NCI-H1436 (cell line): ENCODE measurements around the gene COL4A1.

ENCODE experiments used
- DNase-seq: peaks from one replicate; lab custom pipeline; 2025; lab: John Stamatoyannopoulos, UW

COL4A1 gene

DNA sequence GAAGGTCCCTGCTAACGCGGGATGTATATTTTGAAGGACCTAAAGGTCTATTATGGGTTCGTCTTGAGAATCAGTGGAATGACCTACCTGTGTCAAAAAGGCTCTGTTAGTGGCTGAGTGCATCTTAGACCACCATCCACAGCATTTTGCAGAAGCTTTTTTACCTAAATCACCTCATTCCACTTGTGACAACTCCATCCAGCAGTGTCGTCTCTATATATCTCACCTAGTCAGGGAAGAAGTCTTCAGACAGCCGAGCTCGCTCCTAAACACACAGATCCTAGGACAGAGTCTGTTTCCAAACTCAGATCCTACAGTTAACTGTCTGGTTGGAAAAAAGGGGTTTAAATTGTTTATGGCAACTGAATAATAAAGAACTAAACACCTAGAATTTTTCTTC lies 33.7 kb downstream of the COL4A1 start:
- DNase-seq = no peak

DNA sequence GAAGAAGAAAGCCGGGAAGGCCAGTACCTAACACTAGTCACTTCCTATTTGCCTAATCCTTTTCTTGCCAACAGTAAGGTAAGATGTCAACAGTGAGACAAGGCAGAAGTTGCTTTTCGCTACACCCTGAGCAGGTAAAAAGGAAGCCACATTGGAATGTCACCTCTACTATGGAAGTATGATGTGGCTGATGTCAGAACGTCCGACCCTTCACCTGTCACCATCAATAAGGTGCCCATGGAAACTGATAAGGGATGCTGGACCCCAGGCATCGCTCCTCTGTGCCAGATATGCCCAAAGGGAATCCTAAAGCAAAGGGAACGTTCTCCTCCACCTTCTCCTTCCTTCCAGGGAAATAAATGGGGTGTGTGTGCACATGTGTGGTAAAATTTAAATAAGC lies 34.3 kb downstream of the COL4A1 start:
- DNase-seq = no peak

DNA sequence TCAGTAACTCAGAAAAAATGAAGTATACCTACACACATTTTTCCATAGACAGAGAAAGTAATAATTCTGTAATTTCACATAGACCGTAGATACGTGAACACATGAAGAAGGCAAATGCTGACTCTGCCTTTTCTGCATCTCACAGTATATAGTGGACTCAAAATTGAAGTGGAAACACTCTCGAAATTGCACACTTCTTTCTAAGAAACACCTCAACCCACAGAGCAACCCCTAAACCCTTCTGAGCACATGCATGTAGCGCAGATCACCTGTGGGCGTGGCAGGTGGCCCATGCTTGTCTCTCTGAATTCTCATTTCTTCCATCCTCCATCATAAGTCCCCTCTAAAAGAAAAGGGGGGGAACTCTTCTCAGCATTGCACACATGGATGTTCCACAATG lies 34.7 kb downstream of the COL4A1 start:
- no peak for DNase-seq

DNA sequence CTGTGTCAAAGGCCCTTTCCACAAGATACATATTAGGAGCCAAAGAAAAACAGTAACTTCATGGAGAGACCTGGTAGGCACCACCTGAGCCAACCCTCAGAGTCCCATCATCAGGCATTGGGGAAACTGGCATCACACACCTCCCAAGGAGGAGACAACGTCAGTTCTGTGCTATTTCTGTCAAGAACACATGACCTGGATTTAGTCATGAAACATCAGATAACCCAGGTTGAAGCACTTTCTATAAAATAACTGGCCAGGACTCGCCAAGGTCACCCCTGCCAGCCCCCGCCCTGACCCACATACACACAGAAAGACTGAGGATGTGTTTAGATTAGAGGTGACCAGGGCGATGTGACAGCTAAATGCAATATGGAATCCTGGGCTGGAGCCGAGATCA lies 35.6 kb downstream of the COL4A1 start:
- no peak for DNase-seq

DNA sequence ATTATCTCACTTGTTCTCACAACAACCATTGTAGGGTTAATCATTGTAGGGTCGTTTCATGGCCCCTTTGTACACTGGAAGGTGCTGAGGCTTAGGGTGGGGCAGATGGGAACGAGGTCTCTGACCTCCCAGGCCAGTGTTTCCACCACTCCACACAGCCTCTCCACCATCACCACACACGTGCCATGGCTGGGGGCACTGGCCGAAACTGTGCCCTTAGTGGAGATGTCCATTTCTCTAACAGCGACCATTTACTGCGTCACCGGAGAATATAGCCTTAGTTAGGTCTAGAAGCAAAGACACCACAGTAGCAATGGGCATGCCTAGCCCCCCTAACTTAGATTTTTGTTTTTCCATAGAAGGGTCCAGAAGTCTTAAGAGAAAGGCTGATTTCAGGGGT lies 36.5 kb downstream of the COL4A1 start:
- DNase-seq = no peak

DNA sequence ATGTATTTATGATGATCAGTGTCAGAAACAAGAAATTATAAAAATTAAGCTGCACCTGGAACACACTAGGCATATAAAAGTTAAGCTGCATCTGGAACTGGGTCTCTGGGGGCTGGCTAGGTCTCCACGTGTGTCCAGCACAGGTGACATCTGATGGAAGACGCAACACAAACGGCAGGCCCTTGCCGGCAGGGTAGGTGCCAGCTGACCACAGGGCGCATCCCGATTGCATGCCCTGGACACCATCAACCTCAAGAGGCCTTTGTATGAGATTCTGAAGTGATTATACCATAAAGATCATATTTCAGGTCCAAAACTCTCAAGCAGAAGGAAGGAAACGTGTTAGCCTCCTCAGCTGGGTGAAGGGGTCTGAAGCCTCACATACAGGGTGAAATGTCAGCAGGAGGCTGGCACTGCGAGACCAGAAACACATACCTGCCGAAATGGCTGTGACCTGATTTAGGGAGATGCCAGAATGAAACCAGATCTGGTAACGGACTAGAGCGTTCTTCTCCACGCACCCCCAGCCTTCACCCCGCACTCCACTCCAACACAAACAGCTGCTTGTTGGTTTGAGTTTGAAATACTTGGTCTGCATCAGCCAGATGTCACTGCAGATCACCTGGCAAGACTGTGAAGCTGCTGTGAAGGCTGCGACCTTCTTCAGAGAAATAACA lies 37.3 kb downstream of the COL4A1 start:
- no peak for DNase-seq

DNA sequence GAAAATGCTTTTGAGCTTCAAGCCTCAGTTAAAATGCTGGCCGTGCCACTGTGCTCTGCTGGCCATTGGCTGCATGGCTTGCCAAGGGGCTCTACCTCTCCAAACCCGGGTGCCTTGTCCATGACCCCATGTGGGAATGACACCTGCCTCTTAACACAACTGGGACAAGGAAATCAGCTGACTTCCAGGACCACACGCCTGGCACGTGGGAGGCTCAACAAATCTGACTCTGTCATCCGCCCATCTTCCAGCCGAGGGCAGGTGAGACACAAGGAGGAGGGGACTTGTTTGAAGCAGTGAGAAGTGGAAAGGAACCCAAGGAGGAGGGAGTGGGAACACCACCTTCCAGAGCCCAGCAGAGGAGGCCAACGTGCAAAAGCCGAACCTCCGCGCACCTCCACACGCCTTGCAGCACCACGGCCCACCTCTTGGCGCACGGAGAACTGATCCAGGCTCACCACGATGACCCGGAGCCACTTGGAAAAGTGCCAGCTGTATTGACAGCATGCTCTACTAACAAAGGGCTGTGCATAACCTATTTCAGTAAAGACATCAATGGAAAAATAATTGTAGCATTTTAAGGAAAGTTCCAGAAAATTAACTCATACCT lies 38.3 kb downstream of the COL4A1 start:
- DNase-seq = no peak

DNA sequence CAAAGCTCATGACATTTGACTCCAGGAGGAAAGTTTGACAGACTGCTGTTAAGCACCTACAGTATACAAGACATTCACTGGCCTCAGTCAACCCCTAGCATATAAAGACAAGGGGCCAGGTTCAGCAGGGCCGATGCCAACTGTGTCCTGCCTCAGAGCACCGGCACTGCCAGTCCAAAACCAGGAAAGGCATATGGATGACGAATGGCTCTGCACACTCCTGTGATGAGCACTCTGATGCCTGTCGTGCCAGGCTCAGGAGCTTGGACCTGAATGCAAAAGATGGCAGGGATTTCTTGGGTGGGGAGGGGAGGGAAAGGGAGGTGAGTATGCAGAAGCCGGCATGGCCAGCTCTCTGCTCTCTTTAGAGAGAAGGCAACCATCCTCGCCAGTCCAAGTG lies 38.9 kb downstream of the COL4A1 start:
- DNase-seq = no peak

DNA sequence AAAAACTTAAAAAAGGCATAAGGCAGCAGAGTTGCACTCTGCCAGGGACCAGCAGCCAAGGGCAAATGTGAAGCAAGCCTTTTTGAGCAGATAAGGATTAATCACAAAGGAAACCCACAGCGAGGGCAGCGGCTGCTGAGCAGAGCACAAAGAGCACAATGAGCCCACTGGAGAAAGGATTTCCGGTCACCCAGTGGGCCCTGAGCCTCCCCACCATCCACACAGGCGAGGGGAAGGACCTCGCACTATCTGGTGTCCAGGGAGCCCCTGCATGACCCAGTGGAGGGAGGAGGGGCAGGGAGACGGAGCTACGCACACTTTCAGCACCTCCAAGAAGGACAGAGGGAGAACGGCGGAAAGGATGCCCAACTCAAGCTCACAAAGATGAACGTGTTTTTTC lies 40.0 kb downstream of the COL4A1 start:
- DNase-seq = no peak

DNA sequence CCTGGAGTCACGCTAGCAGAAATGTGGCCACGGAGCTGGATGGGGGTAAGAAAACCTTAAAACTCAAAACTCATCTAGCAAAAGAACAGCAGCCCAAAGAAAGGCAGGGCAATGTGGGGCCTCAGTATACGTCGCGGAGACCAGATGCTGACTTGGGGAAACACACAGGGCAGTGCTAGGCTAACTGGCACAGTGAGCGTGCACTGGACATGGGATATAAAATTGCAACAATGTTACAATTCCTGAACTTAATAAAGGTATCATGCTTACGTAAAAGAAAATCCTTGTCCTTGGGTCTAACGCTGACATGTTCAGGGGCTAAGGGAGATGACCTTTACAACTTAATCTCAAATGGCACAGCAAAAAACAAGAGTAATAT lies 40.5 kb downstream of the COL4A1 start:
- no peak for DNase-seq

DNA sequence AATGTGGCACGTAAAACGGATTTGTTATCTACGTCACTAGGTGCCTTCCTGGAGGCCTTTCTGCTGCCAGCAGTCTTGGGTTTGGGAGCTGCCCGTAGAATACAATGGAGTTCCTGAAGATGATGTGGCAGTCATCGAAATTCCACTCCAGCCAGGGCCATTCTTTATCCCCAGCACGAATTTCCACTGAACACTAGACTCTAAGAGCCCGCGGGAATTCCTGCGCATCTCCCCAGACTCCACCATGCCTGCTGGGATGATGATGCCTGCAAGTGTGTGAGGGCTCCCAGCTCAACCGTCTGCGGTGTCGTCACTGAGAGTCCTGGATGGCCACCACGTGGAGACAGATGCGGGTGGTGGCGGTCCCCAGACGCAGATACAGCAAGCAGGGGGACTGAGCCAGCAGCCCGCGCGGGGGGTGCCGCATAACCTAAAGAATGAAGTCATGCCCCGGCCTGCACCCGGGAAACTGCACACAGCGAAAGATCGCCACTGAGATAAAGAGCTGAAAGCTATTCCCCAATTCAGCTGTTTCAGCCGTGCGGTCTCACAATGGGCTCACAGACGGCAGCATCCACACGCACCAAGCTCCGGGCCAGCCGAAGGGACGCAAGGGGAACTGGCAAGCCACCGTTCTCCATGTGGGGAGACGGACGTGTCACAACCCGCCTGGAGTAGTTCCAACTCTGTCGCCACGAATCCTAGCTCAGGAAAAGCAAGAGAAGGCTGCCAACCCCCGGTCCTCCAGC lies 41.1 kb downstream of the COL4A1 start:
- DNase-seq = no peak

DNA sequence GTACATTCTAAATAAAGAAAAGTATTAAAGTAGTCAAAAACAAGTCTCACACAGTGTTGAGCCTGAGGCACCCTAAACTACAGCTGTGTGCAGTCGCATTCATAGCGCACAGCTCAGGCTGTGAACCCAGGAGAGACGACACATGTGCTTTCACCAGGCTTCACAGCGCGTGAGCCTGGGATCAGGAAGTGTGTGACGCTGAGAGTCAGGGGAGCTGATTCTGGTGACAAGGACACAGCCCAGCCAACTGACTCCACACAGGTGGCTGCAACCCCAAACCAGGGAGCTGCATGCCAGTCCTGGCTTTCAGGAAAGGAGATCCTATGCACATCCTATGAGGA lies 41.6 kb downstream of the COL4A1 start:
- no peak for DNase-seq

DNA sequence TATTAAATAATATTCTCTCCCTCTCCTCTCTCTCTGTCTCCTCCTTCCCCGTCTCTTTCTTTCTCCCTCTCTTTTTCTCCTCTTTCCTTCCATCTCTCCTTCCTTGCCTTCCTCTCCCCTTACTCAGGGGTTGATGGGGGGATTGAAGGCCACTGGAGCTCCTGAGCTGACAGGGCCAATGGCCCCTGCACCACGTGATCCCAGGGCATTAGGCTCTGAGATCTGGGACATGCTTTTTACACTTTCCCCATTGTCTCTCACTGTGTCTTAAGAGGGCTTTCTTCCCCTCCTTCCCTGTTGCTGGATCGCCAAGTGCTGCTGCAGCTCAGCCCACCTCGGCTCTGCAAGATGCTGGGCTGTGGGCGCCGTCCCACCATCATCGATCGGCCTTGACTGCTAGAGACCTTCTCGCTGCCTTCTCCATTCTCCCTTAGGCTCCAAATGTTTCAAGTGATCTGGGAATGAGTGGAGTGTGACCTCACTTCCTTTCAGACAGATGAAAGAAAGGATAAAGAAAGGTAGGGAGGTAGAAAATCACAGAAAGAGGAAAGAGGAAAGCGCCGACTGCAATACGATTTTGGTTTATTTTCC lies 42.2 kb downstream of the COL4A1 start:
- no peak for DNase-seq

DNA sequence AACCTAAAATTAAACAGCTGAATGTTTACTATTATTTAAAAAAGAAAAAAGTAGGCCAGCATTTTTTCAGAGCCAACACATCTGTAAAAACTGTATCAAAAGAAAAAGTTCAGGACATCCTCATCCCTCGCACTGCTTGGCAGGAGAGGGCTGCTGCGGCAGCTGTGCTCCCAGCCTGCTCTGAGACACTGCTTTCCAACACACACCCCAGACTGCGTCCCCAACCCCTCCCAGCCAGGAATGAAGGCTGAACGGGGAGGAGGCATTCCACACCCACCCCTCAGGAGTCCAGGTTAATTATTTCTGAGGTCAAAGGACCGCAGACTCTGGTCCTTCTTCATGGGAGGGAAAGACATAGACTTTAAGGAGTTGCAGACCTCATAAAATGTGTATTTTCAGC lies 43.1 kb downstream of the COL4A1 start:
- no peak for DNase-seq

DNA sequence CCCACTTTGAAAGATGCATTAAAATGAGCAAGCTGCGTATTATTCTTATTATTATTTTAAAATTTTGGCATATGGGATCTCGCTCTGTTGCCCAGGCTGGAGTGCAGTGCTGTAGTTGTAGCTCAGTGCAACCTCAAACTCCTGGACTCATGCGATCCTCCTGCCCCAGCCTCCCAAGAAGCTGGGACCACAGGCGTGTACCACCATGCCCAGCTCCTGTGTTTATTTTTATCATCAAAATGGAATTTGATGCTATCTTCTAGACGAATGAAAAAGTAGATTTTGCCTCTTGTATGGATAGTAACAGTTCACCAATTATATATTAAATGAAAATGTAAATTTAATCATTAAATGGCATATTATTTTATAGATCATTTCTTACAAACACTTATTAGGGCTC lies 43.6 kb downstream of the COL4A1 start:
- no peak for DNase-seq

DNA sequence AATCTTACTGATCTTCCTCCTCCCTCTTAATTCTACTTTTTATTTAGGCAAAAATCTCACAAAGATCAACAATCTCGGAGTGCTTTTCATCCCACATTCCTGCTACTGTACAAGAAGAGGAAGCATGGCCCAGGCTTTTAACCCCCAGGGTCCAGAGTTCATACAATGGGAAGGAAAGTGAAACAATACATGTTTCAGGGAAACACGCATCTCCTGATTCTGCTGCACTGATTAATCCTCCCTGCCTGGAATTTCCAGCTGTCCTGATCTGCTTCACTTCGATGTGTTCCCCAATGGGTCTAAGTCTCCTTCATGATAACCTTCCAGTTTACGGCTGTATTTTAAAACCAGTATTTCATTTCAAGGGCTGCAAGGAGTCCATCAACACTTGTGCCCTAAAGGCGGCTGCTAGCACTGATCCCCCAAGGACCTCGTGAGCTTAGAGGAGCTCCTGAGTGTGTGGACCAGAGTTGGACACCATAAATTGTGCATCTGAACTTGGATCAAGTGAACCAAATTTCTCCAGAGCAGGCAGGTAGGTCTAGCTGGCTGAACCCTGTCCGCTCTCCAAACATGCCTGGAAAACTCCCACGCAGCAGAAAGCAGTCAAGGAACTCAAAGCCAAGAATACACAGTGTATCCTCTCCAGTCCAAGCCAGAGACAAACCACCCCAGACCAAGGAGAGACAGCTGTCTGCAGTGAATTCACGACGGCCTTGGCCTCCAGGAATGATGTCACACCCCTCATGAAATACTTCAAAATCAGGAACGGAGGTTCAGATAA lies 44.3 kb downstream of the COL4A1 start:
- DNase-seq = no peak

DNA sequence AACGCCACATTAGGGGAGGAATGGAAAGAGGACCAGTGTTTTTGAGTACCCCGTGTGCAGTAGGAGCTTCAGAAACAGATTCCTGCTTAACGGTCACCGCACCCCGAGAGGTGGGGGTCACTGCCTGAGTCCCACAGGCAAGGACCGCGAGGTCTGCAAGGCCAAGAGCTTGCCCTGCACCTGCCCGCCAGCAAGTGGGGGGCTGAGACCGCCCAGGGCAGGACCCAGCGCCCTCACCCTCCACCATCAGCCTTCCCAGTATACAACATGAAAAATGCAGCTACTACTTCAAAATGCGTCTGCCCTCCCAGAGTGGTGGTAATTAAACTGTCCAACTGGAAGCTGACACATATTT lies 44.9 kb downstream of the COL4A1 start:
- no peak for DNase-seq

DNA sequence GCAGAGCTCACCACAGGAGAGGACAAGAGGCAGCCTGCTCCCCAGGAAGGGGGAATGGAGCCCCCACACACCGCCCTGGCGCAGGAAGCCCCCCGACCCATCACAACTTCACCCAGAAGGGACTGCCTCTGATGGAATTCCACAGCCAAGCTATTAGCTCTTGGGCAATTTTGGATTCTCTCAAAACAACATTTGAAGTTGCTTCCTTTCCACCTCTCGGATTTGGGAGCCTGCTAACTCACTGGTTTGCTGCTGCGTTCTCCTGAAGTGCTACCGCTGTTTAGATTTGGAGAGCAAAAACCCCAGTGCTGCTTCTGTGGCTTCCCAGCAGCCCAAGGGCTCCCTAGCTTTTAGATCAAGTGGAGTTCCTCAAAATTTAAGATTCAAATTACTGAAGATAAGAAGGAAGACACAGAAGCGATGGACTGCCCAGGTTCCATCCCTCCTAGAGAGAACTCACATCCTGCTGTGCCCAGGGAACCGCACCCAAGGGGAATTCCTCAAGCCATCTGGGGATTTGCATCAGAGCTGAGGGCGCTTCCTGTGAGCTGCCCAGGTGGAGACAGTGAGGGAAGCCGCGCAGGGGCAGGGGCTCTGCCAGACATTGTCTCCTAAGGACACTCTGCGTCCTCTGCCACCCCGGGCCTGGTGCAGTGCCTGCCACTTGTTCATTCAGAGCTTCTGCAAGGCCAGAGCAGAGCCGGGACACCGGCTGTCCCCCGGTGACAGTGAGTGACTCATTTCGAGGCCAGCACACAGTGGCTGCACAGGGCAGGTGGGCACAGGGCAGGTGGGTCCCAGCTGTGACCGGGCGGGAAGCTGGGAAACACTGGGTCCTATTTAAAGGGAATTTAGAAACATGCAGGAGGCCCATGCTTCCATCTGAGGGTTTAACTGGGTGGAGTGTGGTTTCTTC lies 45.5 kb downstream of the COL4A1 start:
- DNase-seq = no peak

DNA sequence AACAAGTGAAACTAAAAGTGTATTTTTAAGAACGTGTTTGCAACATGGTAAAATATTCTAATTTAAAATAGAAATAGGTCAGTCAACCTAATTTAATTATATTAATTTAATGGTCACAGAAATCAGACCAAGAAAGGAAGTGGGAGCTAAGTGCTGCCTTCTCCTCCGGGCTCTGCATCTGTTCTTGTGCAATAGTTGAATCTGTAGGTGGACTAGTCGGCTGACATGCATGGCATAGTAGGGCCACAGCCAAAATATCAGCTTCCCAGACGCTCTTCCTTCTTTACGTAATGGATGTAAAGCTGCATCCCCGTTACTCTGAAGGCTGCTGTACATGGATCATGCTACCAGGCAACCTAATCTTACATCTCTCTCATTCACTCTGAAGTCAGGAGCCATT lies 47.3 kb downstream of the COL4A1 start:
- no peak for DNase-seq

DNA sequence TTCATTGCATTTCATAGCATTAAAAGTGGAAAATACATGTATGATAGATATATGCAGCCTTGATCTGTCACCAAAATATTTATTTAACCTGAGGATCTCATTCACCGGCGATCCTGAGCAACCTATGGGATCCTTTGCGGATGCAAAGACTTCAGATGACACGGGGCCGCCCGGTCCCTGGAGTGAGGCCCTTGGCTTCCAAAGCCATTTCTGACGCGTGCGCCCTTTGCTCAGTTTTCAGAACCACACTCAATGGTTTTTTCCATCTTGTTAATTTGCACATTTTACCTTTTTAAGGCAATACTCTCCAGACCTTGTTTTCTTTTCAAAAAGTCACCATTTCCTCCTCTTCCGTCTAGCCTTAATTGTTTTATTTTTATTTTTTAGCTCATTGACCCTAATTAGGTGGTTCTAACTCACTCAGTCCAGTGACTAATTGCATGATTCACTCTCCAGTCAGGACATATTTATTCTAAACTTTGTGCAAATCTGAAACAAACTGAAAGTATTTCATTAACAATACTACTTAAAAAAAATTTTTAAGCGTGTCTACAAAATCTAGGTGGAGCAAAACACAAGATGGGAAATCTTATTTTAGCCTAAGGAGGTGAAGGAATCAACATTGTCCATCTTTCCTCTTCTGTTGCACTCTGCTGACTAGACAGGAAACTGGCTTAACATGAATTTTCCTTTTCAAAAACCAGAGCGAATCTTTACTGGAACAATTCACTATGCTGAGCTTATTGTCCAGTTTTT lies 47.9 kb downstream of the COL4A1 start:
- DNase-seq = no peak

DNA sequence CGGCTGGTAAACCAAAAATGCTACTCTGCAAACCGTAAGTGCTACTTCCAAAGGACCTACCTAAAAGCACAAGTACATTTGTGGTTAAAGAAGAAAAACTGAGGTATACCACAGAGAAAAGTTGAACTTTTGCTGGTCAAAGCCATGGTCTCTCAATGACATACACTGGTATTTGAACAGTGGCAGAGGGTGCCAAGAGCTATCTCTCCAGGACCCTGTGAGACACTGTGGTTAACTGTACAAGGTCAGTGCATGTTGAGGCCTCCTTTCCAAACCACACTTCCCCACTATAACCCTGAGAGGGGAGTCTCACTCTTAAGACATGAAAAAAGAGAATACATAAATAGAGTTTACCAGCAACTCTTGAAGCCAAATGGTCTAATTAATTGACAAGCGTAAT lies 49.5 kb downstream of the COL4A1 start:
- no peak for DNase-seq
